ENCODE results near the gene SCARB1. TPM values are rescaled to one million over a fixed set of nuclear protein-coding genes. Genes with fewer than 3 reads are reported as not detected.

The SCARB1 gene
- total and polyA plus RNA-seq, 9 of the 15 experiments (the other 6 are each of a cell fraction or from before 2014, with no cell fraction given): 0.56 to 157 (median 52.8) TPM

GRCh38 chr12:124795081-124795948, 68.3 kb downstream of the SCARB1 start:
- Histone ChIP-seq H3K4me2 (ENCODE audit: insufficient read depth, low read length) (no peak overlapping the region), H3K27me3 (ENCODE audit: control insufficient read depth in 2 of 2, insufficient read depth in 2 of 2, low read length in 2 of 2) (no peaks in the 10 kb centered on the region), H3K9ac (ENCODE audit: insufficient read depth in 1 of 2, low read depth in 2 of 2, low read length in 2 of 2) (peak overlapping the region in 1 of 2 experiments; percentile 48; a peak in 1 of 4 replicates), H3K36me3 (ENCODE audit: control insufficient read depth, insufficient read depth, low read length) (peaks cover 94% of the 10 kb centered on the region), H2AFZ (ENCODE audit: low read depth, low read length) (no peak overlapping the region), H4K20me1 (replicated peaks; ENCODE audit: control insufficient read depth, insufficient read depth, low read length) (no peaks in the 10 kb centered on the region), H3K9me3 (replicated peaks; ENCODE audit: control insufficient read depth, insufficient read depth, low read depth, low read length) (no peaks in the 10 kb centered on the region), H3K4me1 (replicated peaks in 1 of 2; ENCODE audit: control insufficient read depth in 2 of 2, insufficient read depth in 2 of 2, low read length in 2 of 2) (0 out of 5 replicates have a peak, but pooled peaks cover 0 to 4% of the 10 kb centered on the region in 2 experiments), H3K79me2 (ENCODE audit: control insufficient read depth, insufficient read depth, low read length) (no peaks in the 10 kb centered on the region), H3K27ac (ENCODE audit: extremely low read depth, low read depth, low read length) (no peak overlapping the region), H3K9me1 (ENCODE audit: control insufficient read depth, insufficient read depth, low read length) (peaks cover 2% of the 10 kb centered on the region), H3K4me3 (no peak overlapping the region)
- FAIRE-seq (no peak), DNase-seq (ENCODE audit: extremely low read depth in 1 of 4, low spot score in 3 of 4) (no peak), ATAC-seq (no peak)
- ChIA-PET POLR2A (interaction anchor here (1.4 kb wide), 1 partner anchor 8 kb away, joined by 3 read pairs; no protein-coding TSS in a partner anchor), CTCF (ENCODE audit: low intra/inter-chr PET ratio) (no interaction called here)
- no TSS peak for BruUV-seq (replicated peaks)
- TF ChIP-seq SRSF3 (IDR thresholded peaks at IDR 0.05; ENCODE audit: insufficient read depth, low read length) (no peak), TEAD1 (CRISPR knock-in tag; IDR thresholded peaks at IDR 0.05) (no peak), HES1 (IDR thresholded peaks at IDR 0.05; ENCODE audit: low read depth) (no peak), EP300 (IDR thresholded peaks at IDR 0.05; ENCODE audit: low read length) (no peak)
- in situ Hi-C loops (cut with MboI) (no loop called here), intact Hi-C loops (cut with micrococcal nuclease) (no loop called here)
- 93% methylated on average over 6 of the region's 6 CpGs for WGBS (ENCODE audit: insufficient coverage, low coverage, missing lambda C conversion rate)
